AG09319 (cell line): Measurements from ENCODE around the gene STK32B.

Source experiments
- DNase-seq: peaks from one replicate; pipeline ENCODE4 v3.0.0-alpha.2; 2010; ENCODE audit warnings: low read depth; ENCODE audit errors: extremely low read depth
- CTCF ChIP-seq: IDR thresholded peaks from 2 replicates; pipeline ENCODE4 v1.5.1; 2011; ENCODE audit warnings: low read depth, mild to moderate bottlenecking, inconsistent platforms, low read length, moderate library complexity

The STK32B gene

GRCh38 chr4:5472160-5472591, 420.9 kb downstream of the STK32B start:
- no peak for DNase-seq
- TF ChIP-seq CTCF: no peak

GRCh38 chr4:5473125-5473524, 421.8 kb downstream of the STK32B start:
- no peak for TF ChIP-seq CTCF
- no peak for DNase-seq

- TF ChIP-seq CTCF: no peak
- no peak for DNase-seq
Measured at GRCh38 chr4:5474756-5475155, 423.5 kb downstream of the STK32B start.

- no peak for DNase-seq
- TF ChIP-seq CTCF: no peak
Measured at GRCh38 chr4:5477613-5478012, 426.3 kb downstream of the STK32B start.

- TF ChIP-seq CTCF: no peak
- DNase-seq: no peak
Measured at GRCh38 chr4:5478169-5478568, 426.9 kb downstream of the STK32B start.

GRCh38 chr4:5478697-5479096, 427.4 kb downstream of the STK32B start:
- TF ChIP-seq CTCF: no peak

GRCh38 chr4:5479518-5480060, 428.3 kb downstream of the STK32B start:
- TF ChIP-seq CTCF: no peak
- no peak for DNase-seq

More at GRCh38 chr4:5478697-5479096, 427.4 kb downstream of the STK32B start:
- DNase-seq: no peak
